CD1c-positive myeloid dendritic cell (primary cell): ENCODE results near the gene CDKL2.
A peak's percentile ranks its signal among the peaks of the same experiment; 100 is the strongest.

ENCODE experiments used
- DNase-seq: peaks from one replicate; pipeline ENCODE4 v3.0.0-alpha.2; 2016; ENCODE audit errors: extremely low spot score

The CDKL2 gene

GRCh38 chr4:75639124-75639695, 8.9 kb upstream of the CDKL2 start:
- DNase-seq = peak; percentile 61

DNA sequence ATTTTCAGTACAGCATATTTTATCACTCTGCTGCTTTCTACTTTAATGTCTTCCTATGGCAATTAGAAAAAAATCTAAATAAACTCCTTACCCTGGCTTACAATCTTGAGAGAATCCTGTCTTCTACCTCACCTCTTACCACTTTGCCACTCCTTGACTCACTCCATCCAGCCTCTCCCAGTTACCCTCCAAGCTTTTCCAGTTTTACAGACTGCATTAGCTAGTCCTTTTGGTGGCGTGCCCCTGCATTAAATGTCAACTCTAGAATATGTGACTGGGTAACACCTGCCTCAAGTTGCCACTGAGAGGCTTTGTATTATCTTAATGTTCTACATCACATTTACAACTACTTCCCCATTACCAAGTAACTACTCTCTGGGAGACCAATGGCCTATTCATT, 7.5 kb upstream of the CDKL2 start:
- DNase-seq = no peak

- no peak for DNase-seq
Observed at GRCh38 chr4:75637176-75637575, 6.8 kb upstream of the CDKL2 start.

DNA sequence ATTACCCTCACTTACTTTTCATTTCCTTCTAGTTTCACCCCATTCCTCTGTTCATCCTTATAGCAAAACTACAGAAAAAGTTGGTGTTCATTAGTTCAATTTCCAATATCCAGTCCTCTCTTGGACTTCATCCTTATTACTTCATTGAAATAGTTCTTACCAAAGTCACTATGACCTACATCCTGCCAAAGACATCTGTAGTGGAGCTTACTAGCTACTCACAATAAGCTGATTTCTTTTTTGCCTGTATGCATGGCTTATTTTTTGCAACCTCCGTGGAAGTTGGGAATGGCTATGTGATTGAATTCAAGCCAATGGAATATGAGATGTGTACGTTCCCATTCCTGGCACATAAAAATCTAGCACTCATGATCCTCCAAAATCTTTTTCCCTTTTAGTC, 4.6 kb upstream of the CDKL2 start:
- DNase-seq = no peak

GRCh38 chr4:75634281-75634680, 4.0 kb upstream of the CDKL2 start:
- no peak for DNase-seq

- DNase-seq = peak; percentile 14
Observed at GRCh38 chr4:75633846-75634245, 3.5 kb upstream of the CDKL2 start.

- no peak for DNase-seq
Observed at GRCh38 chr4:75630937-75631329, 605 bp upstream of the CDKL2 start.

DNA sequence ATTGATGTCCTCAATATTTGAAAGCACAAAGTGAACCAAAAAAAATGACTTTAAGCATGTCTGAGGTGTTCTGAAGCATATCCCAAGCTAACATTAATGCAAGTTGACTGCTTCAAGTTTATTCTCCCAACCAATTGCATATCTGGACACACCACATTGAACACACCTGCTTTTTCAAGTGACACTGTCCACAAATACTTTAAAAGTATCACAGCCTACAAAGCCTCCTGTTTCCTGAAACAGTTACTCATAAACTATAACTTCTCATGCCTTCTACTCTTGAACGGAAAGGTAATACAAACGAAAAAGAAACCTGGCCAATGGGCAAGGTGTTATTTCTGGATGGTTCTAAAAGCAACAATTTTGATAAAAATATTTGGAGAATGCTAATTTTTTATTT, 1.1 kb downstream of the CDKL2 start:
- DNase-seq = no peak

GRCh38 chr4:75623026-75623425, 7.3 kb downstream of the CDKL2 start:
- no peak for DNase-seq

GRCh38 chr4:75621715-75622114, 8.6 kb downstream of the CDKL2 start:
- no peak for DNase-seq

- no peak for DNase-seq
Observed at GRCh38 chr4:75612306-75612705, 18.0 kb downstream of the CDKL2 start.

GRCh38 chr4:75605928-75606327, 24.4 kb downstream of the CDKL2 start:
- DNase-seq = no peak

DNA sequence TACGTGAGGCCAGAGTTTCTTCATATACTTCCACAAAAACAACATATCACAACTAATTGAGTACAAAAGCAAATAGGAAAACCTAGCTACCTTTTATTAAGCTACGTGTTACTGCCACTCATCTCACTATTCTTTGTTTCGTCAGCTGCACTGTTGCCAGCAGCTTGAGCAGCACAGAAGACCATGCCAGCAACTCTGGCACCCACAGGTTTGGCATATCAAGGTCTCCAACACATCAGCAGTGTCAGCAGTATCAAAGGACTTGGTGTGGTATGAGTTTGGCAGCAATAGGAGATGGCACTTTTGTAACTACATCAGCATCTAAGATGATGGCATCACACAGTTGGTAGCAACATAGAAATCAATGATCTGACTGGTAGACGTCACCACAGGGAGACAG, 30.7 kb downstream of the CDKL2 start:
- no peak for DNase-seq

DNA sequence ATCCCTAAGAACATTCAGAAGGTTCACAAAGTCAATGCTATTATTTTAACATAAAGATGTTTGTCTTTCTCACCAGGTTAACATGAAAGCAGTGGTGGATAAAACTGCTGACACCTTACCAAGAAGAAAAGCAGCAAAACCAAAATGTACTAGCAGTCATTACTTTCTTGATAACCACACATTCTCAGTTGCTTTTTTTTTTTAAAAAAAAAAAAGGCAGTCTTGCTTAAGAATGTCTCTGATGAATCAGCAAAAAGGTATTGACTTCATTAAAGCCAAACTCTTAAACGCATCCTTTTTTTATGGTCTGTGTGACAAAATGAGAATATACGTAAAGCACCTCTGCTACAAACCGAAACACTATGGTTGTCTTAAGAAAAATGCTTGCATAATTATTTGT, 31.9 kb downstream of the CDKL2 start:
- DNase-seq = peak; percentile 6

- DNase-seq = no peak
Observed at GRCh38 chr4:75596061-75596460, 34.3 kb downstream of the CDKL2 start.

GRCh38 chr4:75593393-75593792, 36.9 kb downstream of the CDKL2 start:
- no peak for DNase-seq

DNA sequence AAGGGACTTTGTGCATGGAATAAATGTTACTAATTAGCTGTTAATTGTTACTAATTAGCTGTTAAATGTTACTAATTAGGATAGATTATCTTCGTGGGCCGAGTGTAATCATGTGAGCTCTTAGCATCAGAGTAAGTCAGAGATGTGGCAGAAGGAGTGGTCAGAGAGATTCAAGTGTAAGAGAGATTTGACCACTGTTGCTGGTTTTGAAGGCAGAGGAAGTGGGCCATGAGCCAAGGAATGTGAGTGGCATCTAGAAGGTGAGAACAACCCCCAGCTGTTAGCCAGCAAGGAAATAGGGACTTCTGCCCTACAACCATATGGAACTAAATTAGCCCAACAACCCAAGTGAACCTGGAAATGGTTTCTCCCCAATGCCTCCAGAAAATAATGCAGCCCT, 46.3 kb downstream of the CDKL2 start:
- DNase-seq = no peak

GRCh38 chr4:75567725-75568124, 62.6 kb downstream of the CDKL2 start:
- DNase-seq = no peak

- no peak for DNase-seq
Observed at GRCh38 chr4:75566911-75567310, 63.4 kb downstream of the CDKL2 start.

- DNase-seq = no peak
Observed at GRCh38 chr4:75565481-75565880, 64.8 kb downstream of the CDKL2 start.

- no peak for DNase-seq
Observed at GRCh38 chr4:75564023-75564422, 66.3 kb downstream of the CDKL2 start.

DNA sequence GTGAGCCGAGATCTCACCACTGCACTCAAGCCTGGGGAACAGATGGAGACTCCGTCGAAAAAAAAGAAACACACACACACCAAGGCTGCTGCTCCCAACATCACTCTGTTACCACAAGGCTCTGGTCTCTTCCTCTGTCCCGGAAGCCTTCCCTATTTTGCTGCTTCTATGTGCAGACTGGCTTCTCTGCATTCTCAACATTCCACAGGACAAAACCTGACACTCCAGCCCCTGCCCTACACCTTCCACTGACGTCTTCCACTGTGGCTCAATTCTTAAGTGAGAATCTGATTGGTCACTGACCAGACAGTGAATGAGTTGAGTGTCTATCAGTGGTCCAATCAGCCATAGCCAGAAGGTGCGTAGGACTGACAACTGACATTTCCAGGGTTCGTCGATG, 68.5 kb downstream of the CDKL2 start:
- DNase-seq = no peak

GRCh38 chr4:75557696-75558095, 72.6 kb downstream of the CDKL2 start:
- no peak for DNase-seq

DNA sequence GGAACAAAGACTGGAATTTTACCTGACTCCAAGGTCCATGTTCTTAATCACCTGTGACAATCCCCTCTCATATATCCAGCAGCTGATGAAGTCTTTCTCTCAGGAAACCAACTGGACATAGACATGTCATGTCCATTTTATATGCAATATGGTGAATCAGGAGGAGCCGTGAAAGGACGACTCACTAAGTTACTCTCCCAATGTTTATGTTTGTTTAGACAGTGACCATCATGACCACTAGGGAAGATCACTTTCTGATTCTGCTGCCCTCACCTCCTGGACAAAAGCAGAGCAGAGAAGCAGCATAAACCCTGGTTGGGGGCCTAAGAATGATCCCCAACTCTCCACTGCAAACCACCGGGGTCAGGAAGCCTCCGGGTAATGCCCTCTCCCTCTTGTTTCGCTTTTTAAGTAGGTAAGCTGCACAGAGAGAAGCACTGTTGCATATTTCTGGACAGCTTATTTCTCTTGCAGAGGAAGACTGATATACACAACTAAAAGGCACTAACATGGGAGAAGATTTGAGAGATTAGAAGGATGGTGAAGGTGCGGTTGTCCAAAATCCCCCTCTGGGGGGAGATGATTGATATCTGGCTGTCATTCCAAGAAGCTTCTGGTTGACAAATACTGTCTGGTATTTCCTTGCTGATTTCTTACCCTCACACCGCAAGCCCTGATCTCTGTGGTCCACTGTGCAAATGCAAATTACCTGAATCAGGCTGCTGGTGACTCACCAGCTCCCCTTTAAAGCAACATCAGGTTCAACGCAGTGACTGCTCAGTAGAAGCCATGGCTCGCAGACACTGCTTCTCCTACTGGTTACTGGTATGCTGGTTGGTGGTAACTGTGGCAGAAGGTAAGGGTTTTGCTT, 74.8 kb downstream of the CDKL2 start, which contains the start of gene ODAPH:
TSS of gene ODAPH (plus strand) at position 773 of the 871 bp plus-strand sequence. CDS start at position 790, 17 bp downstream.
- no peak for DNase-seq
